Measurements from ENCODE around the gene ADAMTS2.

DNA sequence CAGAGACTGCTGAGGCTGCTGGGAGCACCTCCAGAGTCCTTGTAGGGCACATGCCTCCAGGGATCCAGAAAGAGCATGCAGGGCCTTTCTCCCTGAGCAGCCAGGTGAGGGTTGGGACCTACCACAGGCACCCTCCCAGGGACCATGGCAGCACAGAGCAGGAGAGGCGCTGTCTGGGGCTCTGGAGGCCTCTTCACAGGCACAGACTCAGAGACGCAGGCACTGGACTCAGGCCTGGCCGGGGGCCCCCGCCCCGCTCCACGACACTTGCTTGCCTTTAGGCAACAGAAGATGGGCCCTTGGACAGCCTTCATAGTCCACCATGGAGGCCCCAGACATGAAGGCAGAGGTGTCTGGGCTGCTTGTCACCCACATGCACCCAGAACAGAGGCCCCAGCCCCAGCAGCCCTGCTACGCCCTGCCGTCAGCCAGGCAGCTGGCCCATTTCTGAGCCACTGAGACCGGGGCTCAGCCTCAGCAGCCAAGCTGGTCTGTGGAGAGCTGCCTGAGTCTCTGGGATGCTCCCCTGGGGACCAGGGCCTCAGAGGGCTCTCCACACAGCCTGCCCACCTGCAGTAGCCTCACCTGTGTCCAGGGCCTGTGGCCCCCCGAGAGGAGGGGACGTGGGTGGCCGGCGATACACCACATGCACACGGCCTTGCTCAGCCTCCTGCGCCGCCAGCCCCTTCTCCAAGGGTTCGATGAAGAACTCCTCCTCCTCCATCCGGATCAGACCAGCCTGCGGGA, 72.8 kb downstream of the ADAMTS2 start:
- no peak for TF ChIP-seq EZH2 (IDR thresholded peaks at IDR 0.05; ENCODE audit: borderline replicate concordance, low read depth, low read length, severe bottlenecking)
- TF ChIP-seq, protein P1, sequence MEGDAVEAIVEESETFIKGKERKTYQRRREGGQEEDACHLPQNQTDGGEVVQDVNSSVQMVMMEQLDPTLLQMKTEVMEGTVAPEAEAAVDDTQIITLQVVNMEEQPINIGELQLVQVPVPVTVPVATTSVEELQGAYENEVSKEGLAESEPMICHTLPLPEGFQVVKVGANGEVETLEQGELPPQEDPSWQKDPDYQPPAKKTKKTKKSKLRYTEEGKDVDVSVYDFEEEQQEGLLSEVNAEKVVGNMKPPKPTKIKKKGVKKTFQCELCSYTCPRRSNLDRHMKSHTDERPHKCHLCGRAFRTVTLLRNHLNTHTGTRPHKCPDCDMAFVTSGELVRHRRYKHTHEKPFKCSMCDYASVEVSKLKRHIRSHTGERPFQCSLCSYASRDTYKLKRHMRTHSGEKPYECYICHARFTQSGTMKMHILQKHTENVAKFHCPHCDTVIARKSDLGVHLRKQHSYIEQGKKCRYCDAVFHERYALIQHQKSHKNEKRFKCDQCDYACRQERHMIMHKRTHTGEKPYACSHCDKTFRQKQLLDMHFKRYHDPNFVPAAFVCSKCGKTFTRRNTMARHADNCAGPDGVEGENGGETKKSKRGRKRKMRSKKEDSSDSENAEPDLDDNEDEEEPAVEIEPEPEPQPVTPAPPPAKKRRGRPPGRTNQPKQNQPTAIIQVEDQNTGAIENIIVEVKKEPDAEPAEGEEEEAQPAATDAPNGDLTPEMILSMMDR (IDR thresholded peaks at IDR 0.05; ENCODE audit: borderline replicate concordance, extremely low read depth, low read length, poor library complexity, severe bottlenecking) = no peak

Measured in DND-41 (cell line).